GM23338 (cell line): ENCODE results near the gene ASPG. TPM values are rescaled to one million over a fixed set of nuclear protein-coding genes. Genes with fewer than 3 reads are reported as not detected.

Source experiments
- ATAC-seq: fragments of 200-7000 bp; cut with Tn5 transposase; 3 replicates; pipeline ENCODE4 v1.9.1; 2020
- DNase-seq: peaks from one replicate; pipeline ENCODE4 v3.0.0-alpha.2; 2015; ENCODE audit warnings: low spot score
- H2AFZ ChIP-seq: fragments of 200-600 bp; sonication (generic); 2 replicates; pipeline ENCODE4 v1.8.0; 2016; ENCODE audit warnings: antibody characterized with exemption, mild to moderate bottlenecking, moderate library complexity
- H3F3A ChIP-seq: fragments of 200-600 bp; sonication (generic); replicated peaks from 2 replicates; pipeline ENCODE4 v1.8.0; 2017; ENCODE audit warnings: antibody characterized with exemption, mixed run types, low read depth
- H3K27ac ChIP-seq: fragments of 200-600 bp; sonication (generic); 2 replicates; pipeline ENCODE4 v1.6.1; 2016; ENCODE audit warnings: low read depth
- H3K27me3 ChIP-seq: fragments of 200-600 bp; sonication (generic); 2 replicates; pipeline ENCODE4 v1.8.0; 2016; ENCODE audit warnings: mild to moderate bottlenecking, mixed run types, moderate library complexity; ENCODE audit not compliant: insufficient read depth
- H3K36me3 ChIP-seq: fragments of 200-600 bp; sonication (generic); 2 replicates; pipeline ENCODE4 v1.8.0; 2016; ENCODE audit warnings: mild to moderate bottlenecking; ENCODE audit not compliant: insufficient read depth
- H3K4me1 ChIP-seq: fragments of 200-600 bp; sonication (generic); 2 replicates; pipeline ENCODE4 v1.8.0; 2016; ENCODE audit warnings: mild to moderate bottlenecking, moderate library complexity; ENCODE audit not compliant: insufficient read depth
- H3K4me2 ChIP-seq: fragments of 200-600 bp; sonication (generic); 2 replicates; pipeline ENCODE4 v1.7.1; 2017; ENCODE audit warnings: mixed run types
- H3K4me3 ChIP-seq: fragments of 200-600 bp; sonication (generic); 2 replicates; pipeline ENCODE4 v1.6.1; 2016; ENCODE audit warnings: mixed run types
- H3K79me2 ChIP-seq: fragments of 200-600 bp; sonication (generic); replicated peaks from 2 replicates; pipeline ENCODE4 v1.8.0; 2017; ENCODE audit warnings: mild to moderate bottlenecking; ENCODE audit not compliant: insufficient read depth
- H3K9me2 ChIP-seq: fragments of 200-600 bp; sonication (generic); 2 replicates; pipeline ENCODE4 v1.8.0; 2017; ENCODE audit not compliant: insufficient read depth
- H4K20me1 ChIP-seq: fragments of 200-600 bp; sonication (generic); replicated peaks from 2 replicates; pipeline ENCODE4 v1.8.0; 2017; ENCODE audit warnings: mild to moderate bottlenecking; ENCODE audit not compliant: insufficient read depth
- H3K27ac Mint-ChIP-seq: 2 replicates; pipeline ENCODE4 v1.8.0; 2020; ENCODE audit warnings: inconsistent platforms, mild to moderate bottlenecking, moderate library complexity, mixed read lengths
- H3K27me3 Mint-ChIP-seq: 3 replicates; pipeline ENCODE4 v1.8.0; 2022; ENCODE audit warnings: low read depth, mild to moderate bottlenecking, moderate library complexity, mixed read lengths, inconsistent platforms; ENCODE audit not compliant: insufficient read depth, poor library complexity
- H3K36me3 Mint-ChIP-seq: 3 replicates; pipeline ENCODE4 v1.8.0; 2021; ENCODE audit warnings: low read depth, mild to moderate bottlenecking, inconsistent platforms, moderate library complexity, mixed read lengths
- H3K4me1 Mint-ChIP-seq: 3 replicates; pipeline ENCODE4 v1.8.0; 2020; ENCODE audit warnings: mild to moderate bottlenecking, inconsistent platforms, mixed read lengths
- H3K4me3 Mint-ChIP-seq: 3 replicates; pipeline ENCODE4 v1.8.0; 2021; ENCODE audit warnings: moderate library complexity, mild to moderate bottlenecking, inconsistent platforms, mixed read lengths
- H3K9me3 Mint-ChIP-seq: 3 replicates; pipeline ENCODE4 v1.8.0; 2020; ENCODE audit warnings: moderate library complexity, mild to moderate bottlenecking, inconsistent platforms, mixed read lengths
- EZH2 ChIP-seq: fragments of 200-600 bp; sonication (generic); IDR thresholded peaks from one replicate; pipeline ENCODE4 v1.8.0; 2017; ENCODE audit warnings: antibody characterized with exemption, mild to moderate bottlenecking, low read depth; ENCODE audit not compliant: unreplicated experiment
- EZH2phosphoT487 ChIP-seq: fragments of 200-600 bp; sonication (generic); IDR thresholded peaks from one replicate; pipeline ENCODE4 v1.8.1; 2018; ENCODE audit warnings: antibody characterized with exemption; ENCODE audit not compliant: unreplicated experiment
- JUNB ChIP-seq: IDR thresholded peaks from one replicate; pipeline ENCODE4 v1.6.1; 2016; ENCODE audit warnings: antibody characterized with exemption; ENCODE audit not compliant: unreplicated experiment
- NANOG ChIP-seq: IDR thresholded peaks from 2 replicates; pipeline ENCODE4 v1.6.1; 2016; ENCODE audit warnings: antibody characterized with exemption, borderline replicate concordance
- POLR2AphosphoS5 ChIP-seq: IDR thresholded peaks from 2 replicates; pipeline ENCODE4 v1.6.1; 2016; ENCODE audit warnings: antibody characterized with exemption, low read depth
- STAT1 ChIP-seq: IDR thresholded peaks from one replicate; pipeline ENCODE4 v1.6.1; 2016; ENCODE audit warnings: antibody characterized with exemption; ENCODE audit not compliant: unreplicated experiment
- ZNF114 ChIP-seq: fragments of 250-450 bp; sonication (Bioruptor Pico); IDR thresholded peaks from 2 replicates; pipeline ENCODE4 v1.5.0; 2020; ENCODE audit warnings: mild to moderate bottlenecking, moderate library complexity
- polyA plus RNA-seq: library from polyadenylated mRNA; unstranded; fragments of >200 nt; fragmentation: Nextera tagmentation; extraction: Ambion mirVana; gene quantifications from 2 replicates; pipeline ENCODE4 v1.2.1, GENCODE V29; 2016
- total RNA-seq: library from RNA; depleted of rRNA; stranded (reverse); fragments of >200 nt; shearing (Covaris generic); gene quantifications from 2 replicates; pipeline ENCODE4 v1.2.3, GENCODE V29; 2014
- TF ChIP-seq, protein P1 (sequence below): IDR thresholded peaks from one replicate; pipeline ENCODE4 v1.6.1; 2018; ENCODE audit warnings: antibody characterized with exemption; ENCODE audit not compliant: unreplicated experiment
- TF ChIP-seq, protein P2 (sequence below), 2 experiments: fragments of 200-600 bp in 1 of 2; sonication (generic) in 1 of 2; conservative IDR thresholded peaks; 2 replicates each; pipeline versions ENCODE4 v1.5.1 to v1.6.1; 2016 to 2017; ENCODE audit warnings: antibody characterized with exemption in 2 of 2, low read depth in 2 of 2, mild to moderate bottlenecking in 2 of 2, moderate library complexity in 1 of 2
- TF ChIP-seq, protein P3 (sequence below): IDR thresholded peaks from 2 replicates; pipeline ENCODE4 v1.6.1; 2016; ENCODE audit warnings: antibody characterized with exemption

The ASPG gene
- total and polyA plus RNA-seq, 2 experiments from 2014 or later = 0.61 to 6.2 TPM

DNA sequence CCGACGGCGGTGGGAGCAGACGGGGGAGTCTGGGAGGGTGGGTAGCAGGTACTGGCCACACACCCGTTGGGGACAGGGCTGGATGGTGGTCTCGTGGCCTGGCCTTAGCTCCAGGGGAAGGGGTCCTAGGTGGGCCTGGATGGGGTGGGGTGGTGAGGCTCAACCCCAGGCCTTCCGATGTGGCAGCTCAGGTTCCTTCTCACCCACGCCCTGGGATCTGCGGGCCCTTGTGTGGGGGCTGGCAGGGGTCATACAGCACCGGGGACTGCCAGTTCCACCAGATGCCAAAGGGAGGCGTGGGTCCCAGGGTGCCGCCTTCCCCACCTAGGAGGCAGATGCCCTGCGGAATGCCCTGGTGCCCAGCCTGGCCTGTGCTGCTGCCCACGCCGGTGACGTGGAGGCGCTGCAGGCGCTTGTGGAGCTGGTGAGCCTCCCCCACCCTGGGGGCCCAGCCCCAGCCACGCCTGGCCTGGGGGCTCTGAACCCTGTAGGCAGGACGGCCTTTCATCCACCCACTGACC is 21.0 kb downstream of the ASPG start:
- Mint-ChIP-seq H3K4me3 (no peak overlapping the region), H3K36me3 (no peaks in the 10 kb centered on the region), H3K4me1 (peaks cover 4% of the 10 kb centered on the region; the same call in 2 of the 3 replicates), H3K9me3 (no peaks in the 10 kb centered on the region), H3K27me3 (peaks cover 9% of the 10 kb centered on the region), H3K27ac (no peak overlapping the region)
- ATAC-seq (no peak), DNase-seq (no peak)
- no peak overlapping the region for H3K4me3 ChIP-seq
- H3K36me3 ChIP-seq = no peaks in the 10 kb centered on the region
- H3K4me1 ChIP-seq = no peaks in the 10 kb centered on the region
- H4K20me1 ChIP-seq = no peaks in the 10 kb centered on the region
- no peaks in the 10 kb centered on the region for H3F3A ChIP-seq
- no peaks in the 10 kb centered on the region for H3K9me2 ChIP-seq
- no peak overlapping the region for H3K4me2 ChIP-seq
- no peak overlapping the region for H2AFZ ChIP-seq
- no peaks in the 10 kb centered on the region for H3K27me3 ChIP-seq
- H3K27ac ChIP-seq = no peak overlapping the region
- TF ChIP-seq, protein P1, sequence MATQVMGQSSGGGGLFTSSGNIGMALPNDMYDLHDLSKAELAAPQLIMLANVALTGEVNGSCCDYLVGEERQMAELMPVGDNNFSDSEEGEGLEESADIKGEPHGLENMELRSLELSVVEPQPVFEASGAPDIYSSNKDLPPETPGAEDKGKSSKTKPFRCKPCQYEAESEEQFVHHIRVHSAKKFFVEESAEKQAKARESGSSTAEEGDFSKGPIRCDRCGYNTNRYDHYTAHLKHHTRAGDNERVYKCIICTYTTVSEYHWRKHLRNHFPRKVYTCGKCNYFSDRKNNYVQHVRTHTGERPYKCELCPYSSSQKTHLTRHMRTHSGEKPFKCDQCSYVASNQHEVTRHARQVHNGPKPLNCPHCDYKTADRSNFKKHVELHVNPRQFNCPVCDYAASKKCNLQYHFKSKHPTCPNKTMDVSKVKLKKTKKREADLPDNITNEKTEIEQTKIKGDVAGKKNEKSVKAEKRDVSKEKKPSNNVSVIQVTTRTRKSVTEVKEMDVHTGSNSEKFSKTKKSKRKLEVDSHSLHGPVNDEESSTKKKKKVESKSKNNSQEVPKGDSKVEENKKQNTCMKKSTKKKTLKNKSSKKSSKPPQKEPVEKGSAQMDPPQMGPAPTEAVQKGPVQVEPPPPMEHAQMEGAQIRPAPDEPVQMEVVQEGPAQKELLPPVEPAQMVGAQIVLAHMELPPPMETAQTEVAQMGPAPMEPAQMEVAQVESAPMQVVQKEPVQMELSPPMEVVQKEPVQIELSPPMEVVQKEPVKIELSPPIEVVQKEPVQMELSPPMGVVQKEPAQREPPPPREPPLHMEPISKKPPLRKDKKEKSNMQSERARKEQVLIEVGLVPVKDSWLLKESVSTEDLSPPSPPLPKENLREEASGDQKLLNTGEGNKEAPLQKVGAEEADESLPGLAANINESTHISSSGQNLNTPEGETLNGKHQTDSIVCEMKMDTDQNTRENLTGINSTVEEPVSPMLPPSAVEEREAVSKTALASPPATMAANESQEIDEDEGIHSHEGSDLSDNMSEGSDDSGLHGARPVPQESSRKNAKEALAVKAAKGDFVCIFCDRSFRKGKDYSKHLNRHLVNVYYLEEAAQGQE = no peak
- TF ChIP-seq NANOG (no peak), POLR2AphosphoS5 (no peak), ZNF114 (CRISPR knock-in tag) (no peak), EZH2phosphoT487 (no peak), STAT1 (no peak), JUNB (no peak), EZH2 (no peak)
- TF ChIP-seq, protein P2, sequence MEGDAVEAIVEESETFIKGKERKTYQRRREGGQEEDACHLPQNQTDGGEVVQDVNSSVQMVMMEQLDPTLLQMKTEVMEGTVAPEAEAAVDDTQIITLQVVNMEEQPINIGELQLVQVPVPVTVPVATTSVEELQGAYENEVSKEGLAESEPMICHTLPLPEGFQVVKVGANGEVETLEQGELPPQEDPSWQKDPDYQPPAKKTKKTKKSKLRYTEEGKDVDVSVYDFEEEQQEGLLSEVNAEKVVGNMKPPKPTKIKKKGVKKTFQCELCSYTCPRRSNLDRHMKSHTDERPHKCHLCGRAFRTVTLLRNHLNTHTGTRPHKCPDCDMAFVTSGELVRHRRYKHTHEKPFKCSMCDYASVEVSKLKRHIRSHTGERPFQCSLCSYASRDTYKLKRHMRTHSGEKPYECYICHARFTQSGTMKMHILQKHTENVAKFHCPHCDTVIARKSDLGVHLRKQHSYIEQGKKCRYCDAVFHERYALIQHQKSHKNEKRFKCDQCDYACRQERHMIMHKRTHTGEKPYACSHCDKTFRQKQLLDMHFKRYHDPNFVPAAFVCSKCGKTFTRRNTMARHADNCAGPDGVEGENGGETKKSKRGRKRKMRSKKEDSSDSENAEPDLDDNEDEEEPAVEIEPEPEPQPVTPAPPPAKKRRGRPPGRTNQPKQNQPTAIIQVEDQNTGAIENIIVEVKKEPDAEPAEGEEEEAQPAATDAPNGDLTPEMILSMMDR (conservative IDR thresholded peaks at IDR 0.05; ENCODE audit: low read depth in 2 of 2) = no peak
- TF ChIP-seq, protein P3, sequence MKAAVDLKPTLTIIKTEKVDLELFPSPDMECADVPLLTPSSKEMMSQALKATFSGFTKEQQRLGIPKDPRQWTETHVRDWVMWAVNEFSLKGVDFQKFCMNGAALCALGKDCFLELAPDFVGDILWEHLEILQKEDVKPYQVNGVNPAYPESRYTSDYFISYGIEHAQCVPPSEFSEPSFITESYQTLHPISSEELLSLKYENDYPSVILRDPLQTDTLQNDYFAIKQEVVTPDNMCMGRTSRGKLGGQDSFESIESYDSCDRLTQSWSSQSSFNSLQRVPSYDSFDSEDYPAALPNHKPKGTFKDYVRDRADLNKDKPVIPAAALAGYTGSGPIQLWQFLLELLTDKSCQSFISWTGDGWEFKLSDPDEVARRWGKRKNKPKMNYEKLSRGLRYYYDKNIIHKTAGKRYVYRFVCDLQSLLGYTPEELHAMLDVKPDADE = no peak
- no peaks in the 10 kb centered on the region for H3K79me2 ChIP-seq
